GM19452 (cell line): Measurements from ENCODE around the gene PARPBP.
"Not testable (repeated sequence)": the region's sequence is repeated elsewhere in the genome, so short reads cannot be mapped to it uniquely, and the experiment has no call there.

Source experiments
- ATAC-seq: cut with Tn5 transposase; IDR thresholded peaks from one replicate; pipeline ENCODE4 v1.9.1; 2021; ENCODE audit not compliant: unreplicated experiment

The PARPBP gene

DNA sequence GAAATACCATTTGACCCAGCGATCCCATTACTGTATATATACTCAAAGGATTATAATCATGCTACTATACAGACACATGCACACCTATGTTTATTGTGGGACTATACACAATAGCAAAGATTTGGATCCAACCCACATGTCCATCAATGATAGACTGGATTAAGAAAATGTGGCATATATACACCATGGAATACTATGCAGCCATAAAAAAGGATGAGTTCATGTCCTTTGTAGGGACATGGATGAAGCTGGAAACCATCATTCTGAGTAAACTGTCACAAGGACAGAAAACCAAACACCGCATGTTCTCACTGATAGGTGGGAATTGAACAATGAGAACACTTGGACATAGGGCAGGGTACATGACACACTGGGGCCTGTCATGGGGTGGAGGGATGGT lies 120.9 kb downstream of the PARPBP start:
- ATAC-seq: not testable (repeated sequence)
